Caco-2 (cell line): Measurements from ENCODE around the gene SIRT6. TPM values are rescaled to one million over a fixed set of nuclear protein-coding genes. Genes with fewer than 3 reads are reported as not detected.

Experiments used
- BruUV-seq: library from RNA; stranded (reverse); fragments of 400-500 nt; replicated peaks from 2 replicates; lab custom pipeline; 2021; lab: Mats Ljungman, UMichigan
- CTCF ChIA-PET: fragments of 300-600 bp; sonication (Branson Sonifier 250); formaldehyde crosslinking; loops from one replicate; lab custom pipeline; 2022; ENCODE audit warnings: antibody characterized with exemption; lab: Charles Lee
- POLR2A ChIA-PET: fragments of 300-600 bp; sonication (Branson Sonifier 250); formaldehyde crosslinking; loops from one replicate; lab custom pipeline; 2022; ENCODE audit warnings: antibody characterized with exemption; lab: Charles Lee
- DNase-seq, 2 experiments: peaks; one replicate each; pipeline versions ENCODE4 v3.0.0 to v3.0.0-alpha.2; 2020 to 2022
- H3K27me3 ChIP-seq: replicated peaks from 2 replicates; pipeline ENCODE4 v1.6.0; 2011; ENCODE audit warnings: low read length; ENCODE audit not compliant: control insufficient read depth, insufficient read depth
- H3K36me3 ChIP-seq: 2 replicates; pipeline ENCODE4 v1.5.1; 2011; ENCODE audit warnings: low read length; ENCODE audit not compliant: control insufficient read depth, insufficient read depth
- H3K4me1 ChIP-seq: fragments of 250-450 bp; sonication (Bioruptor Pico); 2 replicates; pipeline ENCODE4 v1.5.1; 2020; ENCODE audit warnings: mild to moderate bottlenecking
- H3K4me3 ChIP-seq: 2 replicates; pipeline ENCODE4 v1.5.1; 2011; ENCODE audit warnings: low read depth, mild to moderate bottlenecking, control low read depth, low read length
- H3K9me3 ChIP-seq: fragments of 250-450 bp; sonication (Bioruptor Pico); 2 replicates; pipeline ENCODE4 v1.5.1; 2020; ENCODE audit warnings: mild to moderate bottlenecking, moderate library complexity
- H3K27ac Mint-ChIP-seq: one replicate; pipeline ENCODE4 v1.8.0; 2022; ENCODE audit warnings: mixed read lengths; ENCODE audit not compliant: unreplicated experiment
- H3K27me3 Mint-ChIP-seq: one replicate; pipeline ENCODE4 v1.8.0; 2022; ENCODE audit warnings: mixed read lengths; ENCODE audit not compliant: insufficient read depth, unreplicated experiment
- H3K36me3 Mint-ChIP-seq: one replicate; pipeline ENCODE4 v1.8.0; 2022; ENCODE audit warnings: mild to moderate bottlenecking, mixed read lengths; ENCODE audit not compliant: insufficient read depth, unreplicated experiment
- H3K4me1 Mint-ChIP-seq: one replicate; pipeline ENCODE4 v1.8.0; 2022; ENCODE audit warnings: low read depth, mixed read lengths; ENCODE audit not compliant: unreplicated experiment
- H3K4me3 Mint-ChIP-seq: one replicate; pipeline ENCODE4 v1.8.0; 2022; ENCODE audit warnings: mild to moderate bottlenecking, moderate library complexity, mixed read lengths; ENCODE audit not compliant: unreplicated experiment
- H3K9me3 Mint-ChIP-seq: one replicate; pipeline ENCODE4 v1.8.0; 2022; ENCODE audit warnings: mixed read lengths; ENCODE audit not compliant: unreplicated experiment
- intact Hi-C: fragments of 100-400 bp; cut with micrococcal nuclease; formaldehyde crosslinking; loops from one replicate; pipeline ENCODE4 v1.10.0; 2022; ENCODE audit not compliant: unreplicated experiment
- total RNA-seq: library from RNA; stranded (reverse); gene quantifications from 2 replicates; pipeline ENCODE4 v1.2.3, GENCODE V29; 2022
- TF ChIP-seq, protein P1 (sequence below), 2 experiments: fragments of 200-600 bp in 1 of 2; IDR thresholded peaks; 1 replicate in 1 of 2; 2 replicates in 1 of 2; pipeline versions ENCODE4 v1.5.1 to v1.8.0; 2011 to 2022; ENCODE audit warnings: antibody characterized with exemption in 1 of 2, control low read depth in 1 of 2, inconsistent platforms in 1 of 2, low read depth in 1 of 2, low read length in 1 of 2, mild to moderate bottlenecking in 1 of 2, moderate library complexity in 1 of 2; ENCODE audit not compliant: insufficient read depth in 1 of 2, severe bottlenecking in 1 of 2, unreplicated experiment in 1 of 2

Gene SIRT6
- total RNA-seq, 1 experiment from 2014 or later, result 18.2 TPM

DNA sequence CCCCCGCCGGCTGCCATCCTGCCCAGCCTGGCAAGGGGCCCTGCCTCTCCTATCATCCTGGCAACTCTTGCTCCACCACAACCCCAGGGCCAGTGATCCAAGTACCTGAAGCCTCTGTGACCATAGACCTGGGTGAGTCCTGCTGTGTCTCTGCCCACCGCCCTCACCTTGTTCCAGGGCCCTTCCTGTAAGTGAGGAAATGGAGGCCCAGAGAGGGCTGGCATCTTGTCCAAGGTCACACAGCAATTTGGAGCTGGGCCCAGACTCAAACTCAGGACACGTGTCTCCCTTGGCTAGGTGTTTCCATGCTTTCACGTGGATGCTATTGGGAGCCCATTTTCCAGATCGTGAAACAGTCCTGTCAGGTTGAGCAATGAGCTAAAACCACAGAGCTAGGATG lies 25.2 kb downstream of the SIRT6 start:
- BruUV-seq, result no TSS peak
- POLR2A ChIA-PET, result no interaction called here

DNA sequence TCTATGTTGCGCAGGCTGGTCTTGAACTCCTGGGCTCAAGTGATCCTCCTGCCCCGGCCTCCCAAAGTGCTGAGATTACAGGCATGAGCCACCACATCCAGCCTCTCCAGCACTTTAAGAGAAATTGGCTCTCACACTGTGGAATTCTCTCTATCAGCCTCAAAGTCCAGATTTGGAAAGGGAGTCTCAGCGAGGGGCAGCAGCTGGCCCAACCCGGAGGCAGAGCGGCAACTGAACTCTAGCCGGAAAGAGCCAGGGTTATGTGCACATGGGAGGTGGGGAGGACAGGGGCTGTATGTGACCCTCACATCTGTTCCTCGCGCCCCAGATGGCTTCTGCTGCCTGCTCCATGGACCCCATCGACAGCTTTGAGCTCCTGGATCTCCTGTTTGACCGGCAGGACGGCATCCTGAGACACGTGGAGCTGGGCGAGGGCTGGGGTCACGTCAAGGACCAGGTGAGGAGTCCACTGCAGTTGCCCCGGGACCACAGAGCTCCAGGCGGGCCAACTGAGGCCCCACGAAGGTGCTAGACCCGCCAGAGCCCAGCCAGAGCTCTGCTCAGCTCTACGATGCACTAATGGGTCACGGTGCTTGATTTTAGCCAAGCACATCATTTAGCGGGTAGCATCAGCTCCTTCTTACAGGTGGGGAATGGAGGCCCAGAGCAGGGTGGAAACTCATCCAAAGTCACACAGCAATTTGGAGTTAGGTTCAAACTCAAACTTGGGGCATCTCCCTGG lies 27.6 kb downstream of the SIRT6 start:
- peaks cover 16% of the 10 kb centered on the region for H3K4me1 Mint-ChIP-seq
- H3K4me3 Mint-ChIP-seq, result no peak overlapping the region
- H3K4me3 ChIP-seq, result no peak overlapping the region
- H3K9me3 ChIP-seq, result no peaks in the 10 kb centered on the region
- ChIA-PET POLR2A (no interaction called here), CTCF (interaction anchor here (0.7 to 1.1 kb wide), 2 partner anchors 15 to 1681 kb away, joined by 3 to 4 read pairs; no protein-coding TSS in a partner anchor)
- no peaks in the 10 kb centered on the region for H3K27me3 ChIP-seq
- TF ChIP-seq, protein P1, sequence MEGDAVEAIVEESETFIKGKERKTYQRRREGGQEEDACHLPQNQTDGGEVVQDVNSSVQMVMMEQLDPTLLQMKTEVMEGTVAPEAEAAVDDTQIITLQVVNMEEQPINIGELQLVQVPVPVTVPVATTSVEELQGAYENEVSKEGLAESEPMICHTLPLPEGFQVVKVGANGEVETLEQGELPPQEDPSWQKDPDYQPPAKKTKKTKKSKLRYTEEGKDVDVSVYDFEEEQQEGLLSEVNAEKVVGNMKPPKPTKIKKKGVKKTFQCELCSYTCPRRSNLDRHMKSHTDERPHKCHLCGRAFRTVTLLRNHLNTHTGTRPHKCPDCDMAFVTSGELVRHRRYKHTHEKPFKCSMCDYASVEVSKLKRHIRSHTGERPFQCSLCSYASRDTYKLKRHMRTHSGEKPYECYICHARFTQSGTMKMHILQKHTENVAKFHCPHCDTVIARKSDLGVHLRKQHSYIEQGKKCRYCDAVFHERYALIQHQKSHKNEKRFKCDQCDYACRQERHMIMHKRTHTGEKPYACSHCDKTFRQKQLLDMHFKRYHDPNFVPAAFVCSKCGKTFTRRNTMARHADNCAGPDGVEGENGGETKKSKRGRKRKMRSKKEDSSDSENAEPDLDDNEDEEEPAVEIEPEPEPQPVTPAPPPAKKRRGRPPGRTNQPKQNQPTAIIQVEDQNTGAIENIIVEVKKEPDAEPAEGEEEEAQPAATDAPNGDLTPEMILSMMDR (IDR thresholded peaks at IDR 0.05; ENCODE audit: insufficient read depth in 1 of 2, low read depth in 1 of 2, low read length in 1 of 2, severe bottlenecking in 1 of 2, unreplicated experiment in 1 of 2), result no peak
- no peak for DNase-seq
- no peak overlapping the region for H3K27ac Mint-ChIP-seq
- peaks cover 4% of the 10 kb centered on the region for H3K36me3 Mint-ChIP-seq
- intact Hi-C loops, result no loop called here
- no peaks in the 10 kb centered on the region for H3K27me3 Mint-ChIP-seq
- BruUV-seq, result no TSS peak
- H3K9me3 Mint-ChIP-seq, result no peaks in the 10 kb centered on the region
- peaks cover 15% of the 10 kb centered on the region for H3K4me1 ChIP-seq
- no peaks in the 10 kb centered on the region for H3K36me3 ChIP-seq

More for the DNA sequence above, 25.2 kb downstream of the SIRT6 start:
- H3K27ac Mint-ChIP-seq, result no peak overlapping the region
- peaks cover 11% of the 10 kb centered on the region for H3K4me1 ChIP-seq
- H3K36me3 Mint-ChIP-seq, result peaks cover 4% of the 10 kb centered on the region
- H3K9me3 Mint-ChIP-seq, result no peaks in the 10 kb centered on the region
- H3K27me3 Mint-ChIP-seq, result no peaks in the 10 kb centered on the region
- no peaks in the 10 kb centered on the region for H3K36me3 ChIP-seq
- no peak overlapping the region for H3K4me3 Mint-ChIP-seq
- TF ChIP-seq, protein P1 (IDR thresholded peaks at IDR 0.05; ENCODE audit: insufficient read depth in 1 of 2, low read depth in 1 of 2, low read length in 1 of 2, severe bottlenecking in 1 of 2, unreplicated experiment in 1 of 2), result no peak
- peaks cover 7% of the 10 kb centered on the region for H3K4me1 Mint-ChIP-seq
- no peaks in the 10 kb centered on the region for H3K27me3 ChIP-seq
- no peaks in the 10 kb centered on the region for H3K9me3 ChIP-seq
- intact Hi-C loops, result no loop called here
- H3K4me3 ChIP-seq, result no peak overlapping the region
- DNase-seq, result no peak
- CTCF ChIA-PET, result interaction anchor here (0.6 kb wide), 1 partner anchor 242 kb away, joined by 3 read pairs; no protein-coding TSS in a partner anchor

DNA sequence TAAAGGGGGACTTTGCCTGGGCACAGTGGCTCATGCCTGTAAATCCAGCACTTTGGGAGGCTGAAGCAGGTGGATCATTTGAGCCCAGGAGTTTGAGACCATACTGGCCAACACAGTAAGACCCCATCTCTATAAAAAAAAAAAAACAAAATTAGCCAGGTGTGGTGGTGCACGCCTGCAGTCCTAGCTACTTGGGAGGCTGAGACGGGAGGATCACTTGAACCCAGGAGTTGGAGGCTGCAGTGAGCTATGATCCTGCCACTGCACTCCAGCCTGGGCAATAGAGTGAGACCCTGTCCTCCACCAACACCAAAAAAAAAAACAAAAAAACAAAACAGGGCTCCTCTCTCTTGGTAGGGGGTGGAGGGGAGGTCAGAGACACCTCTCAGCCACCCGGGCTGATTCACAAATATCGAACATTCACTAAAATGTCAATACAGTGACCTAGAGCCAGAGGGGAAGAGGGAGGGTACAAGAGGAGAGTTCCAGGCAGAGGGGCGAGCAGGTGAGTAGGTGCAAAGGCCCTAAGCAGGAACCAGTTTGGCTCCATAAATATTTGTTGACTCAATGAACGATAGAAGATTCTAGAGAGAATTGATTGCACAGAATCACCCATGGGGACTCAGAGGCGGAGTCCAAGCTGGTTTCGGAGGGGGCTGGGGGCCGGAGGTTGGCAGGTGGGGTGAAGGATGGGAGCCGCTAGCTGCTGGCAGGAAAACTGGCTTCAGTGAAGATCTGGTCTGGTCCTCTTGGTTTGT lies 29.9 kb downstream of the SIRT6 start:
- intact Hi-C loops, result no loop called here
- Mint-ChIP-seq H3K27ac (no peak overlapping the region), H3K36me3 (peaks cover 4% of the 10 kb centered on the region), H3K4me3 (no peak overlapping the region), H3K4me1 (peaks cover 22% of the 10 kb centered on the region), H3K9me3 (no peaks in the 10 kb centered on the region), H3K27me3 (no peaks in the 10 kb centered on the region)
- Histone ChIP-seq H3K36me3 (no peaks in the 10 kb centered on the region), H3K27me3 (no peaks in the 10 kb centered on the region), H3K4me1 (peaks cover 22% of the 10 kb centered on the region), H3K4me3 (no peak overlapping the region), H3K9me3 (no peaks in the 10 kb centered on the region)
- ChIA-PET CTCF (no interaction called here), POLR2A (no interaction called here)
- DNase-seq, result no peak
- TF ChIP-seq, protein P1 (IDR thresholded peaks at IDR 0.05; ENCODE audit: insufficient read depth in 1 of 2, low read depth in 1 of 2, low read length in 1 of 2, severe bottlenecking in 1 of 2, unreplicated experiment in 1 of 2), result no peak
- no TSS peak for BruUV-seq
